GM12873 (cell line): ENCODE data around the gene DNLZ.

ENCODE experiments used
- CTCF ChIP-seq: IDR thresholded peaks from 2 replicates; pipeline ENCODE4 v1.5.1; 2012; ENCODE audit warnings: low read depth, mild to moderate bottlenecking, moderate library complexity, low read length, control low read depth; ENCODE audit not compliant: insufficient read depth; ENCODE audit errors: missing control alignments

DNLZ gene

GRCh38 chr9:136383436-136383835 lies 19.9 kb upstream of the DNLZ start:
- TF ChIP-seq CTCF, result no peak

GRCh38 chr9:136381966-136382513 lies 18.5 kb upstream of the DNLZ start:
- TF ChIP-seq CTCF, result no peak

- no peak for TF ChIP-seq CTCF
These were observed 17.8 kb upstream of the DNLZ start for GRCh38 chr9:136381311-136381710.

- TF ChIP-seq CTCF, result no peak
These were observed 16.8 kb upstream of the DNLZ start for GRCh38 chr9:136380381-136380780.

GRCh38 chr9:136379891-136380290 lies 16.3 kb upstream of the DNLZ start:
- no peak for TF ChIP-seq CTCF

- no peak for TF ChIP-seq CTCF
These were observed 15.9 kb upstream of the DNLZ start for GRCh38 chr9:136379401-136379800.

GRCh38 chr9:136379003-136379287 lies 15.4 kb upstream of the DNLZ start:
- no peak for TF ChIP-seq CTCF
